ENCODE results near the gene HRC. TPM values are rescaled to one million over a fixed set of nuclear protein-coding genes. Genes with fewer than 3 reads are reported as not detected.

The HRC gene
- polyA plus RNA-seq, 1 of the 3 experiments (the other 2 are of a cell fraction): not detected

DNA sequence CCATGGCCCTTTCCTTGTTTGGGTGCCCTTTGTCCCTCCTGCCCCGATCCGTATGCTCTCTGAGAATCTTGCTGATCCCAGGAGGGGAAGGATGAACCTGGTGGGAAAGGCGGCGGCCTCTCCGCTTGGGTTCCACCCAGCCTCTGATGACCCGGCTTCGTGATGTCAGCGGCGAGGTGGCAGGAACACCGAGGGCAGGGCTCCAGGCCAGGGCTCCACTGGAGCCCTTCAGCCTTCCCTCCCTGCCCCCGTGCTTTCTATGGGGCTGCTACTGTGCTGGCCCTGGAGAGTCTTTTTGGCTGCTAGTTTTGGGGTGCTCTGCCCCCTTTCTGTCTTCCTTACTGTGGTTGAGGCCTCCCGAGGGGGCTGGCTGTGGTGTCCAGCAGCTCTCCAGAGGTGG, 52.9 kb downstream of the HRC start:
- no peaks in the 10 kb centered on the region for H3K27me3 ChIP-seq (ENCODE audit: insufficient read depth)
- no peak overlapping the region for H3K4me3 ChIP-seq (ENCODE audit: low read depth in 2 of 2, low read length in 1 of 2)
- TF ChIP-seq CHD2 (IDR thresholded peaks at IDR 0.05; ENCODE audit: low read length, partially characterized antibody): no peak
- TF ChIP-seq MEF2A (IDR thresholded peaks at IDR 0.05; ENCODE audit: borderline replicate concordance, low read depth): no peak
- no peak for TF ChIP-seq NRF1 (IDR thresholded peaks at IDR 0.05; ENCODE audit: low read depth, low read length)
- TF ChIP-seq, protein P1, sequence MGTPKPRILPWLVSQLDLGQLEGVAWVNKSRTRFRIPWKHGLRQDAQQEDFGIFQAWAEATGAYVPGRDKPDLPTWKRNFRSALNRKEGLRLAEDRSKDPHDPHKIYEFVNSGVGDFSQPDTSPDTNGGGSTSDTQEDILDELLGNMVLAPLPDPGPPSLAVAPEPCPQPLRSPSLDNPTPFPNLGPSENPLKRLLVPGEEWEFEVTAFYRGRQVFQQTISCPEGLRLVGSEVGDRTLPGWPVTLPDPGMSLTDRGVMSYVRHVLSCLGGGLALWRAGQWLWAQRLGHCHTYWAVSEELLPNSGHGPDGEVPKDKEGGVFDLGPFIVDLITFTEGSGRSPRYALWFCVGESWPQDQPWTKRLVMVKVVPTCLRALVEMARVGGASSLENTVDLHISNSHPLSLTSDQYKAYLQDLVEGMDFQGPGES (IDR thresholded peaks at IDR 0.05; ENCODE audit: low read depth, low read length): no peak
- no peak for TF ChIP-seq NFIC (IDR thresholded peaks at IDR 0.05; ENCODE audit: borderline replicate concordance)
- TF ChIP-seq SMC3 (IDR thresholded peaks at IDR 0.05; ENCODE audit: low read depth, low read length): no peak
- TF ChIP-seq YY1 (IDR thresholded peaks at IDR 0.05; ENCODE audit: low read depth): no peak
- no peak for TF ChIP-seq TAF1 (IDR thresholded peaks at IDR 0.05; ENCODE audit: borderline replicate concordance, low read depth, low read length)
- H3K4me1 ChIP-seq (ENCODE audit: control insufficient read depth in 1 of 2, insufficient read depth in 2 of 2, low read depth in 1 of 2, low read length in 1 of 2): peaks cover 0 to 3% of the 10 kb centered on the region in 2 experiments; a peak in 1 of 4 replicates
- POLR2A ChIA-PET: no interaction called here
- 91% methylated on average over 12 of the region's 12 CpGs for WGBS (ENCODE audit: low lambda C conversion rate)
- peaks cover 53% of the 10 kb centered on the region for H3F3A ChIP-seq (replicated peaks; ENCODE audit: insufficient read depth)
- no peaks in the 10 kb centered on the region for H3K9me3 ChIP-seq
- H3K27ac ChIP-seq (ENCODE audit: low read depth in 2 of 2, low read length in 1 of 2): no peak overlapping the region
- H2AFZ ChIP-seq (ENCODE audit: low read depth): no peak overlapping the region
- no peak overlapping the region for H3K4me2 ChIP-seq
- H3K36me3 ChIP-seq (replicated peaks in 1 of 2; ENCODE audit: control insufficient read depth in 1 of 2, insufficient read depth in 2 of 2, low read length in 1 of 2): peaks cover 51 to 79% of the 10 kb centered on the region in 2 experiments
- H4K20me1 ChIP-seq (ENCODE audit: insufficient read depth): peaks cover 64% of the 10 kb centered on the region
- no peak for DNase-seq
- no peak overlapping the region for H3K9ac ChIP-seq
- no peaks in the 10 kb centered on the region for H3K9me2 ChIP-seq
- peaks cover 56% of the 10 kb centered on the region for H3K79me2 ChIP-seq (ENCODE audit: insufficient read depth)
- CTCF ChIA-PET: interaction anchor here (1.3 kb wide), 1 partner anchor 15 kb away, joined by 4 read pairs; no protein-coding TSS in a partner anchor

Other genes with a start within 250 kb of the HRC start
- 0.31 and 0.72 TPM in 2 replicates for gene DHDH, start 221.7 kb downstream of the HRC start, polyA plus RNA-seq (2012; rRNA removed)
- 278 and 640 TPM in 2 replicates for gene BAX, start 200.5 kb downstream of the HRC start, polyA plus RNA-seq (2012; rRNA removed)
- 587 and 875 TPM in 2 replicates for gene FTL, start 190.1 kb downstream of the HRC start, polyA plus RNA-seq (2012; rRNA removed)
- gene GYS1, start 162.1 kb downstream of the HRC start, polyA plus RNA-seq (2012; rRNA removed): 24.1 and 25.3 TPM in 2 replicates
- gene RUVBL2, start 161.5 kb downstream of the HRC start, polyA plus RNA-seq (2012; rRNA removed): 411 and 459 TPM in 2 replicates
- 0.13 and 0.23 TPM in 2 replicates for gene LHB, start 138.3 kb downstream of the HRC start, polyA plus RNA-seq (2012; rRNA removed)
- 0.10 TPM in 1 of 2 replicates, not detected in the other for gene CGB3, start 131.1 kb downstream of the HRC start, polyA plus RNA-seq (2012; rRNA removed)
- gene CGB2, start 123.5 kb downstream of the HRC start, polyA plus RNA-seq (2012; rRNA removed): 0.50 and 0.64 TPM in 2 replicates
- not detected in 2 replicates for gene CGB1, start 118.5 kb downstream of the HRC start, polyA plus RNA-seq (2012; rRNA removed)
- 0.11 and 0.16 TPM in 2 replicates for gene CGB5, start 111.5 kb downstream of the HRC start, polyA plus RNA-seq (2012; rRNA removed)
- 0.13 TPM in 1 of 2 replicates, not detected in the other for gene CGB8, start 106.3 kb downstream of the HRC start, polyA plus RNA-seq (2012; rRNA removed)
- 2.0 and 2.1 TPM in 2 replicates for gene CGB7, start 97.6 kb downstream of the HRC start, polyA plus RNA-seq (2012; rRNA removed)
- gene NTF4, start 90.6 kb downstream of the HRC start, polyA plus RNA-seq (2012; rRNA removed): 0.66 and 1.6 TPM in 2 replicates
- gene KCNA7, start 82.7 kb downstream of the HRC start, polyA plus RNA-seq (2012; rRNA removed): 0.02 TPM in 1 of 2 replicates, not detected in the other
- 272 and 359 TPM in 2 replicates for gene SNRNP70, start 69.9 kb downstream of the HRC start, polyA plus RNA-seq (2012; rRNA removed)
- 20.8 and 21.1 TPM in 2 replicates for gene LIN7B, start 41.0 kb downstream of the HRC start, polyA plus RNA-seq (2012; rRNA removed)
- 2.6 and 3.0 TPM in 2 replicates for gene C19orf73, start 36.3 kb downstream of the HRC start, polyA plus RNA-seq (2012; rRNA removed)
- gene PPFIA3, start 35.9 kb downstream of the HRC start, polyA plus RNA-seq (2012; rRNA removed): 5.7 and 5.8 TPM in 2 replicates
- gene TRPM4, start 2.4 kb upstream of the HRC start, polyA plus RNA-seq (2012; rRNA removed): 16.9 and 20.6 TPM in 2 replicates
- 0.33 and 0.80 TPM in 2 replicates for gene SLC6A16, start 169.8 kb upstream of the HRC start, polyA plus RNA-seq (2012; rRNA removed)
- not detected in 2 replicates for gene CD37, start 180.0 kb upstream of the HRC start, polyA plus RNA-seq (2012; rRNA removed)
- 24.7 and 27.9 TPM in 2 replicates for gene TEAD2, start 207.0 kb upstream of the HRC start, polyA plus RNA-seq (2012; rRNA removed)
- gene DKKL1, start 208.5 kb upstream of the HRC start, polyA plus RNA-seq (2012; rRNA removed): 0.36 and 0.47 TPM in 2 replicates
- 0.03 and 0.20 TPM in 2 replicates for gene KASH5, start 232.9 kb upstream of the HRC start, polyA plus RNA-seq (2012; rRNA removed)